CD14-positive monocyte (primary cell): ENCODE data around the gene SIPA1. TPM values are rescaled to one million over a fixed set of nuclear protein-coding genes. Genes with fewer than 3 reads are reported as not detected.

Experiments used
- DNase-seq, 3 donors: peaks; one replicate each; pipeline ENCODE4 v3.0.0-alpha.2; 2011 to 2022
- H2AFZ ChIP-seq: 2 replicates; pipeline ENCODE4 v1.6.0; 2012; ENCODE audit warnings: mild to moderate bottlenecking, low read depth, low read length, inconsistent platforms; ENCODE audit not compliant: insufficient read depth, poor library complexity, severe bottlenecking
- H3K27ac ChIP-seq, 2 donors: 1 replicate in 1 of 2; 2 replicates in 1 of 2; pipeline ENCODE4 v1.5.1; 2012 to 2013; ENCODE audit warnings: low read length in 2 of 2, control low read depth in 1 of 2, inconsistent platforms in 1 of 2, low read depth in 1 of 2, mild to moderate bottlenecking in 1 of 2
- H3K27me3 ChIP-seq, 2 donors: one replicate each; pipeline versions ENCODE4 v1.6.0 to v1.6.1; 2011 to 2013; ENCODE audit warnings: low read length in 2 of 2; ENCODE audit not compliant: control insufficient read depth in 2 of 2, insufficient read depth in 2 of 2
- H3K36me3 ChIP-seq, 2 donors: replicated peaks in 1 of 2; 1 replicate in 1 of 2; 2 replicates in 1 of 2; pipeline versions ENCODE4 v1.5.1 to v1.6.1; 2012 to 2013; ENCODE audit warnings: low read length in 2 of 2, control low read depth in 1 of 2, inconsistent platforms in 1 of 2, mild to moderate bottlenecking in 1 of 2; ENCODE audit not compliant: insufficient read depth in 2 of 2, control insufficient read depth in 1 of 2
- H3K4me1 ChIP-seq, 2 donors: 1 replicate in 1 of 2; 2 replicates in 1 of 2; pipeline versions ENCODE4 v1.5.1 to v1.6.1; 2012 to 2013; ENCODE audit warnings: low read length in 2 of 2, control low read depth in 1 of 2, inconsistent platforms in 1 of 2, mild to moderate bottlenecking in 1 of 2, moderate library complexity in 1 of 2; ENCODE audit not compliant: insufficient read depth in 2 of 2, control insufficient read depth in 1 of 2
- H3K4me2 ChIP-seq: replicated peaks from 2 replicates; pipeline ENCODE3; 2012; ENCODE audit warnings: low read length, moderate library complexity, mild to moderate bottlenecking; ENCODE audit not compliant: poor library complexity, severe bottlenecking; ENCODE audit errors: extremely low read depth
- H3K4me3 ChIP-seq, 3 experiments: fragments of 200-600 bp in 1 of 3; sonication (generic) in 1 of 3; replicated peaks in 1 of 3; 1 replicate in 2 of 3; 2 replicates in 1 of 3; pipeline ENCODE4 v1.5.1; 2011 to 2013; ENCODE audit warnings: low read length in 3 of 3, mild to moderate bottlenecking in 3 of 3, control low read depth in 2 of 3, low read depth in 2 of 3, inconsistent platforms in 1 of 3, moderate library complexity in 1 of 3
- H3K79me2 ChIP-seq: 2 replicates; pipeline ENCODE4 v1.6.0; 2012; ENCODE audit warnings: mild to moderate bottlenecking, control low read depth, inconsistent platforms, low read length, moderate library complexity; ENCODE audit not compliant: insufficient read depth
- H3K9ac ChIP-seq: 2 replicates; pipeline ENCODE4 v1.6.0; 2017; ENCODE audit warnings: low read length, mild to moderate bottlenecking; ENCODE audit not compliant: insufficient read depth, poor library complexity, severe bottlenecking
- H3K9me3 ChIP-seq, 2 donors: replicated peaks in 1 of 2; 1 replicate in 1 of 2; 2 replicates in 1 of 2; pipeline versions ENCODE4 v1.5.1 to v1.6.1; 2012 to 2013; ENCODE audit warnings: low read length in 2 of 2, control low read depth in 1 of 2; ENCODE audit not compliant: control insufficient read depth in 1 of 2, insufficient read depth in 1 of 2
- H4K20me1 ChIP-seq: 2 replicates; pipeline ENCODE4 v1.6.0; 2012; ENCODE audit warnings: mild to moderate bottlenecking, low read length, control low read depth, moderate library complexity; ENCODE audit not compliant: insufficient read depth
- H3K27ac Mint-ChIP-seq, 7 donors: one replicate each; pipeline ENCODE4 v1.8.0; 2020; ENCODE audit warnings: mild to moderate bottlenecking in 7 of 7, mixed read lengths in 7 of 7, moderate library complexity in 6 of 7, inconsistent platforms in 2 of 7
- H3K27me3 Mint-ChIP-seq, 3 donors: one replicate each; pipeline ENCODE4 v1.8.0; 2021 to 2022; ENCODE audit warnings: low read depth in 3 of 3, mild to moderate bottlenecking in 3 of 3, mixed read lengths in 3 of 3, moderate library complexity in 3 of 3, inconsistent platforms in 1 of 3
- H3K36me3 Mint-ChIP-seq, 2 donors: one replicate each; pipeline ENCODE4 v1.8.0; 2020; ENCODE audit warnings: mixed read lengths in 2 of 2, inconsistent platforms in 1 of 2, mild to moderate bottlenecking in 1 of 2
- H3K4me1 Mint-ChIP-seq: one replicate; pipeline ENCODE4 v1.8.0; 2020; ENCODE audit warnings: mild to moderate bottlenecking, mixed read lengths
- H3K4me3 Mint-ChIP-seq, 2 donors: one replicate each; pipeline ENCODE4 v1.8.0; 2020; ENCODE audit warnings: mild to moderate bottlenecking in 2 of 2, mixed read lengths in 2 of 2, moderate library complexity in 1 of 2
- H3K9me3 Mint-ChIP-seq, 7 donors: one replicate each; pipeline ENCODE4 v1.8.0; 2020 to 2022; ENCODE audit warnings: mixed read lengths in 7 of 7, mild to moderate bottlenecking in 6 of 7, moderate library complexity in 6 of 7, inconsistent platforms in 2 of 7
- CTCF ChIP-seq: fragments of 200-600 bp; IDR thresholded peaks from one replicate; pipeline ENCODE4 v1.8.0; 2022; ENCODE audit warnings: antibody characterized with exemption, mild to moderate bottlenecking
- WGBS: methylation state at CpG from one replicate; pipeline ENCODE4 v1.1.5; 2013; ENCODE audit warnings: missing lambda C conversion rate; ENCODE audit not compliant: insufficient coverage; 5-methylcytosine and 5-hydroxymethylcytosine counted together
- intact Hi-C, 2 donors: fragments of 100-400 bp; cut with micrococcal nuclease; formaldehyde crosslinking; loops; one replicate each; pipeline versions ENCODE4 v1.15.0 to v1.15.1; 2023
- polyA plus RNA-seq, 3 donors: library from polyadenylated mRNA; depleted of rRNA in 1 of 3; unstranded in 2 of 3; stranded (reverse) in 1 of 3; fragments of 300-500 nt in 2 of 3; fragments of >200 nt in 1 of 3; fragmentation: Illumina TruSeq in 2 of 3; gene quantifications; 1 replicate in 2 of 3; 2 replicates in 1 of 3; pipeline ENCODE4 v1.2.3, GENCODE V29; 2012 to 2021
- small RNA-seq: library from RNA; depleted of rRNA; stranded (forward); fragments of <200 nt; gene quantifications from one replicate; pipeline ENCODE3, GENCODE V24; 2012; ENCODE audit warnings: low read depth; ENCODE audit not compliant: insufficient read length

Gene SIPA1
- polyA plus RNA-seq, 3 donors = 83.4 to 110 (median 86.5) TPM

GRCh38 chr11:65699306-65699705 is 61.4 kb downstream of the SIPA1 start:
- no peaks in the 10 kb centered on the region for H3K36me3 ChIP-seq
- intact Hi-C loops = no loop called here
- H3K36me3 Mint-ChIP-seq = no peaks in the 10 kb centered on the region
- no peaks in the 10 kb centered on the region for H3K4me1 ChIP-seq
- no peaks in the 10 kb centered on the region for H3K27me3 ChIP-seq
- no peak for DNase-seq
- WGBS = 100% methylated on average over 5 of the region's 7 CpGs
- H3K4me3 Mint-ChIP-seq = no peak overlapping the region
- H3K4me3 ChIP-seq = no peak overlapping the region
- peaks cover 0 to 2% (median 2%) of the 10 kb centered on the region in 3 donors for H3K27me3 Mint-ChIP-seq
- no peak overlapping the region for H2AFZ ChIP-seq
- peaks cover 6% of the 10 kb centered on the region for H3K4me1 Mint-ChIP-seq
- no peak for TF ChIP-seq CTCF
- H3K9me3 ChIP-seq = no peaks in the 10 kb centered on the region
- H3K9ac ChIP-seq = no peak overlapping the region
- H3K79me2 ChIP-seq = no peaks in the 10 kb centered on the region
- H3K9me3 Mint-ChIP-seq = peaks cover 0 to 3% (median 0%) of the 10 kb centered on the region in 7 donors
- no peak overlapping the region for H3K27ac ChIP-seq
- H3K4me2 ChIP-seq = no peak overlapping the region
- H4K20me1 ChIP-seq = no peaks in the 10 kb centered on the region
- no peak overlapping the region for H3K27ac Mint-ChIP-seq

GRCh38 chr11:65700399-65700798 is 62.5 kb downstream of the SIPA1 start:
- no peaks in the 10 kb centered on the region for H3K9me3 ChIP-seq
- Mint-ChIP-seq H3K9me3 (peaks cover 0 to 3% (median 0%) of the 10 kb centered on the region in 7 donors), H3K27ac (no peak overlapping the region), H3K4me1 (peaks cover 6% of the 10 kb centered on the region), H3K27me3 (peaks cover 0 to 3% (median 1%) of the 10 kb centered on the region in 3 donors), H3K4me3 (no peak overlapping the region), H3K36me3 (no peaks in the 10 kb centered on the region)
- DNase-seq = no peak
- H3K4me2 ChIP-seq = no peak overlapping the region
- intact Hi-C loops = loop anchor here in 1 of 2 donors (10.0 kb wide), 1 partner anchor 76 kb away; no protein-coding TSS in a partner anchor
- no peak overlapping the region for H2AFZ ChIP-seq
- no peak overlapping the region for H3K9ac ChIP-seq
- H3K36me3 ChIP-seq = no peaks in the 10 kb centered on the region
- no CpG with 5 or more reads among the region's 3 CpGs for WGBS
- no peak overlapping the region for H3K27ac ChIP-seq
- H3K79me2 ChIP-seq = no peaks in the 10 kb centered on the region
- H4K20me1 ChIP-seq = no peaks in the 10 kb centered on the region
- H3K4me1 ChIP-seq = no peaks in the 10 kb centered on the region
- H3K27me3 ChIP-seq = no peaks in the 10 kb centered on the region
- no peak for TF ChIP-seq CTCF
- H3K4me3 ChIP-seq = no peak overlapping the region

Small RNA genes within 50 kb of the gene (small RNA-seq; reads per million reads assigned to genes)
- gene MIR4489 (not detected), gene MIR4690 (not detected), gene RN7SL309P (not detected)

Other genes starting within 250 kb of the SIPA1 start
- gene NEAT1, start 215.3 kb upstream of the SIPA1 start, polyA plus RNA-seq = 100 to 1,000 TPM in 1 of 3 donors, 1 to 10 TPM in 1, under 1 TPM in 1; 0.90 to 293 (median 1.3) TPM
- 100 to 1,000 TPM; 263 to 815 (median 554) TPM for gene MALAT1, start 139.1 kb upstream of the SIPA1 start, polyA plus RNA-seq
- gene SCYL1, start 113.0 kb upstream of the SIPA1 start, polyA plus RNA-seq = 10 to 100 TPM; 18.6 to 71.6 (median 29.7) TPM
- 10 to 100 TPM in 1 of 3 donors, 1 to 10 TPM in 2; 3.4 to 19.4 (median 4.6) TPM for gene LTBP3, start 79.7 kb upstream of the SIPA1 start, polyA plus RNA-seq
- 10 to 100 TPM; 48.5 to 65.1 (median 56.2) TPM for gene ZNRD2, start 67.6 kb upstream of the SIPA1 start, polyA plus RNA-seq
- 100 to 1,000 TPM in 1 of 3 donors, 10 to 100 TPM in 2; 51.3 to 139 (median 70.8) TPM for gene FAM89B, start 65.6 kb upstream of the SIPA1 start, polyA plus RNA-seq
- gene EHBP1L1, start 62.0 kb upstream of the SIPA1 start, polyA plus RNA-seq = 100 to 1,000 TPM in 1 of 3 donors, 10 to 100 TPM in 2; 29.6 to 507 (median 42.6) TPM
- 1 to 10 TPM in 1 of 3 donors, not detected in 2; 4.3 TPM for gene KCNK7, start 42.3 kb upstream of the SIPA1 start, polyA plus RNA-seq
- 100 to 1,000 TPM in 1 of 3 donors, 10 to 100 TPM in 2; 20.8 to 116 (median 32.0) TPM for gene MAP3K11, start 23.9 kb upstream of the SIPA1 start, polyA plus RNA-seq
- gene PCNX3, start 22.3 kb upstream of the SIPA1 start, polyA plus RNA-seq = 10 to 100 TPM in 1 of 3 donors, 1 to 10 TPM in 1, under 1 TPM in 1; 0.58 to 36.4 (median 1.7) TPM
- gene RELA, start 24.8 kb downstream of the SIPA1 start, polyA plus RNA-seq = 10 to 100 TPM; 21.3 to 67.9 (median 30.9) TPM
- 10 to 100 TPM; 32.5 to 48.7 (median 33.1) TPM for gene KAT5, start 74.2 kb downstream of the SIPA1 start, polyA plus RNA-seq
- gene RNASEH2C, start 82.7 kb downstream of the SIPA1 start, polyA plus RNA-seq = 100 to 1,000 TPM in 1 of 3 donors, 10 to 100 TPM in 2; 33.3 to 131 (median 95.2) TPM
- gene AP5B1, start 142.9 kb downstream of the SIPA1 start, polyA plus RNA-seq = 10 to 100 TPM; 33.7 to 46.4 (median 35.1) TPM
- under 1 TPM in 1 of 3 donors, not detected in 2; 0.08 TPM for gene OVOL1, start 149.0 kb downstream of the SIPA1 start, polyA plus RNA-seq
- gene SNX32, start 195.9 kb downstream of the SIPA1 start, polyA plus RNA-seq = under 1 TPM; 0.07 to 0.40 (median 0.12) TPM
- gene CFL1, start 220.1 kb downstream of the SIPA1 start, polyA plus RNA-seq = 1,000 to 10,000 TPM; 1,281 to 2,233 (median 1,889) TPM
- gene MUS81, start 222.3 kb downstream of the SIPA1 start, polyA plus RNA-seq = 10 to 100 TPM; 15.0 to 87.5 (median 16.4) TPM
- gene EFEMP2, start 234.7 kb downstream of the SIPA1 start, polyA plus RNA-seq = 10 to 100 TPM in 1 of 3 donors, under 1 TPM in 1, not detected in 1; 0.44 to 14.7 TPM
- 1 to 10 TPM in 1 of 3 donors, under 1 TPM in 2; 0.71 to 1.3 (median 0.78) TPM for gene CTSW, start 241.7 kb downstream of the SIPA1 start, polyA plus RNA-seq